ENCODE results near the gene HTR3B.

HTR3B gene

GRCh38 chr11:113874096-113874495, 30.5 kb upstream of the HTR3B start:
- H3K4me1 ChIP-seq (ENCODE audit: control insufficient read depth in 1 of 2, insufficient read depth in 1 of 2, low read depth in 1 of 2, low read length in 1 of 2): peaks cover 17 to 25% of the 10 kb centered on the region in 2 experiments
- no peak for TF ChIP-seq CTCF (IDR thresholded peaks at IDR 0.05)
- H3K27me3 ChIP-seq: no peaks in the 10 kb centered on the region
- H3K4me3 ChIP-seq (ENCODE audit: low read depth in 1 of 2, low read length in 1 of 2): peak overlapping the region in 1 of 2 experiments; percentile 83
- H3K27ac ChIP-seq: no peak overlapping the region
- H3K9me3 ChIP-seq: no peaks in the 10 kb centered on the region
- no peaks in the 10 kb centered on the region for H3K36me3 ChIP-seq

- peaks cover 17 to 25% of the 10 kb centered on the region in 2 experiments for H3K4me1 ChIP-seq (ENCODE audit: control insufficient read depth in 1 of 2, insufficient read depth in 1 of 2, low read depth in 1 of 2, low read length in 1 of 2)
- peak overlapping the region; percentile 73 to 83 for H3K4me3 ChIP-seq (ENCODE audit: low read depth in 1 of 2, low read length in 1 of 2)
- no peak for TF ChIP-seq CTCF (IDR thresholded peaks at IDR 0.05)
- H3K36me3 ChIP-seq: no peaks in the 10 kb centered on the region
- no peaks in the 10 kb centered on the region for H3K9me3 ChIP-seq
- H3K27me3 ChIP-seq: no peaks in the 10 kb centered on the region
- peak overlapping the region; percentile 85 for H3K27ac ChIP-seq
These were observed 29.9 kb upstream of the HTR3B start for GRCh38 chr11:113874581-113875233.

- TF ChIP-seq CTCF (IDR thresholded peaks at IDR 0.05): peak; percentile 38
- Histone ChIP-seq H3K9me3 (no peaks in the 10 kb centered on the region), H3K36me3 (no peaks in the 10 kb centered on the region), H3K27me3 (no peaks in the 10 kb centered on the region), H3K27ac (peak within 1 kb of the TSS; percentile 85), H3K4me1 (ENCODE audit: control insufficient read depth in 1 of 2, insufficient read depth in 1 of 2, low read depth in 1 of 2, low read length in 1 of 2) (peaks cover 17 to 25% of the 10 kb centered on the region in 2 experiments), H3K4me3 (ENCODE audit: low read depth in 1 of 2, low read length in 1 of 2) (peak within 1 kb of the TSS; percentile 73 to 83)
These were observed 29.1 kb upstream of the HTR3B start, which contains the start of gene USP28 for GRCh38 chr11:113875234-113876073. USP28 (minus strand) TSS chr11:113875572; CDS start chr11:113875501, 71 bp downstream.

- no peaks in the 10 kb centered on the region for H3K36me3 ChIP-seq
- peak overlapping the region; percentile 85 for H3K27ac ChIP-seq
- no peaks in the 10 kb centered on the region for H3K9me3 ChIP-seq
- no peaks in the 10 kb centered on the region for H3K27me3 ChIP-seq
- peak overlapping the region; percentile 67 to 73 for H3K4me3 ChIP-seq (ENCODE audit: low read depth in 1 of 2, low read length in 1 of 2)
- peaks cover 17 to 25% of the 10 kb centered on the region in 2 experiments for H3K4me1 ChIP-seq (ENCODE audit: control insufficient read depth in 1 of 2, insufficient read depth in 1 of 2, low read depth in 1 of 2, low read length in 1 of 2)
- no peak for TF ChIP-seq CTCF (IDR thresholded peaks at IDR 0.05)
These were observed 28.4 kb upstream of the HTR3B start for GRCh38 chr11:113876074-113876797.

GRCh38 chr11:113876798-113877669, 27.6 kb upstream of the HTR3B start:
- H3K36me3 ChIP-seq: no peaks in the 10 kb centered on the region
- H3K4me3 ChIP-seq (ENCODE audit: low read depth in 1 of 2, low read length in 1 of 2): no peak overlapping the region
- H3K9me3 ChIP-seq: no peaks in the 10 kb centered on the region
- H3K27me3 ChIP-seq: no peaks in the 10 kb centered on the region
- H3K27ac ChIP-seq: no peak overlapping the region
- H3K4me1 ChIP-seq (ENCODE audit: control insufficient read depth in 1 of 2, insufficient read depth in 1 of 2, low read depth in 1 of 2, low read length in 1 of 2): peaks cover 17 to 25% of the 10 kb centered on the region in 2 experiments
- no peak for TF ChIP-seq CTCF (IDR thresholded peaks at IDR 0.05)
